HG03354 (cell line): ENCODE measurements around the gene ATP8B3.

Experiments used
- ATAC-seq: cut with Tn5 transposase; IDR thresholded peaks from one replicate; pipeline ENCODE4 v1.9.1; 2021; ENCODE audit warnings: mild to moderate bottlenecking; ENCODE audit not compliant: unreplicated experiment, poor library complexity, severe bottlenecking

ATP8B3 gene

DNA sequence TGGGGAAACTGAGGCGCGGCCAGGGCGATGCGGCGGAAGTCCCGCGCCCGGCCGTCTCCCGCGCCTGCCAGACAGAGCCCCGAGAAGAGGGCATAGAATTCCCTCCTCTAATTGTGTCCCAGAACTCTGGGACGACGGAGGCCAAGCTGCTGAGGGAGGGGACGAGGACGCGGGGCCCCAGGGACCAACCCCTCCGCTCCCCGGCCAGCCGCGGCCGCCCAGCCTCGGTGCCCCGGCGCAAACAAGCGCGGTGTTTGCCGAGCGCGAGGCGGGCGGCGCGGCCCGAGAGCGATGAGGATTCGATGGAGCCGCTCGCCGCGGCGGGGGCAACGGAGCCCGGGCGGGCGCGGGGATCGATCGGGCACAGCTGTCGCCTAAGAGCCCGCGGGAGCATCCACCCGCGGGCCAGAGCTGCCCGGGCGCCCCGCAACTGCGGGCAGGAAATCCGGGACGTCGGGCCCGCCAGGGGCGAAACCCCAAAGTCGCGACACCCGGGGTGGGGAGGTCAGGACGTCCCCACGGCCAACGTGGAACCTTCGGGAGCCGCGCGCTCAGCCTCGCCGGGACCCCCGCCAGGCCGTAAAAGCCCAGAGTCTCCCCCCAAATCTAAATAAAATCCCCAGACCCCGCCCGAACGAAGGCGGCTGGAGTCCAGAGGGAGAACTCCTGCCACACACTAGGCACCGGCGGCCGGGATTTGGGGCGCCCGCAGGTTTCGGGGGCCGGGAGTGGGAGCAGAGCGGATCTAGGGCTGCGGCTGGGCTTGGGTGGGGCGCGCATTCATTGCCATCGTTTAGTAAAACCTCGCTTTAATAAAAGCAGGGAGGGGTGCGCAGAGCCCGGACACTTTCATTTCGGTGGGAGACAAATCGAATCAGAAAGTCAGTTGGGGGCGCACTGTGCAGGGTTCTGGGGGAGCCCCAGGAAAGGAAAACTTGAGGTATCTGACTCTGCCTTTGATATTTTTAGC, 62.4 kb downstream of the ATP8B3 start:
- no peak for ATAC-seq

GRCh38 chr19:1748873-1749341, 63.2 kb downstream of the ATP8B3 start:
- no peak for ATAC-seq

- no peak for ATAC-seq
Observed at GRCh38 chr19:1748115-1748872, 63.8 kb downstream of the ATP8B3 start.

- ATAC-seq = no peak
Observed at GRCh38 chr19:1747285-1748114, 64.6 kb downstream of the ATP8B3 start.

DNA sequence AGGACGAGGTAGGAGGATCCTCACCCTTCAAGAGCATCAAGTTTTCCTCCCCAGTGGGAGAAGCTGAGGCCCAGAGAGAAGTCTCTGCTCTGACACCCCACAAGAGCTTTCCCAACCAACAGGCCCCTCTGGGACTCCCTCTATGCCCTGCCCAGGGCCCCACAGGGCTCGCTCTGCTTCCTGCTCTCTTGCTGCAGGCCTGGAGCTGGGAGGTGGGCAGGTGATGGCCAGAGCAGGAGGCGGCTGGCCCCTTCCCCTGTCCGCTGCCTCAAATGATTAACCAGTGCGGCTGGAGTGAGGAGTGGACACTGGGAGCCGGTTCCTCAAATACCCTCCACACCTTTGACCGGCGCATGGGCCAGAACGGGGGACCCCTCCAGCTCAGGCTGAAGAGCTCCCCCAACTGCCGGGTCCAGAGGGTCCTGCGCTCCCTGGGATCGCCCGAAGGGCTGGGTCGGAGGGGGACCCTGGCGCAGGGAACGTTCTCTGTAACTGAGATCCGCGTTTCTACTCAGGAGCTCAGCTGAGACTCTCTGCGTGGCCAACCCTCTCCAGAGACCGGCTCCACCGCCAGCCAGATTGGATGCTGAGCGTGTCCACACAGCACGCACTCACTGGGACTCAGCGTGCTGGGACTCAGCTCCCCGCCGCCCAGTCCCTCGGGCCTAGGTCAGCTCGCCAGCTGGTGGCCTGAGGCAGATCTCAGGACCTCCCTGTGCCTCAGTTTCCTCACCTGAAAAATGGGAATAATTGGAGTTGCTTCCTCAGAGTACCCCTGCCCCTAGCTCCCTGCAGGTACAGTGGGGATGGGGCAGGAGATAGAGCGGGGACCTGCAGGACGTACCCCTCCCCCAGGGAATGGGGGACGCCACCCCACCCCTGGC, 65.4 kb downstream of the ATP8B3 start:
- no peak for ATAC-seq

GRCh38 chr19:1745589-1746031, 66.5 kb downstream of the ATP8B3 start:
- no peak for ATAC-seq

GRCh38 chr19:1744822-1745563, 67.1 kb downstream of the ATP8B3 start:
- ATAC-seq = no peak

DNA sequence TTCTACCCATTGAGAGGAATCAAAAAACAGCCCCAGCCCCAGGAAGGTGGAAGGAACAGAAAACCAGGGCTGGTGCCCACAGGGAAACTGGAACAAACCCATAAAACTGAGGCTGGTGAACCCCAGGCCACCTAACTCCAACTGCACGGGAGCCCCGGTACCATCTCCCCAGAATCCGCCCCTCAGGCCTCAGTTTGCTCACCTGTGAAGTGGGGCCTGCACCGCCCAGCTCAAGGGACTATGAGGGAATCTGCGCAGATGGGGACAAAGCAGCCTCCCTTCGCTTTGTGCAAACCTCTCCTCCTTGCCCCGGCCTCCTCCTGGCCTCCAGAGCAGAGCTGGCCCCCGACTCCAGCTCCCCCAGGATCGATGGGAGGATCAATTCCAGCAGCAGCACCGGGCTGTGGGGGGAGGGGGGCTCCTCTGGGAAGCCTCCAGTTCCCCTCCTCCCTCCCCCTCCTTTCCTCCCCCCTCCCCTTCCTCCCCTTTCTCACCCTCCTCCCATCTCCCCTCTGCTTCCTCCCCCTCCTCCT, 67.9 kb downstream of the ATP8B3 start:
- ATAC-seq = no peak

GRCh38 chr19:1742989-1743696, 68.9 kb downstream of the ATP8B3 start:
- ATAC-seq = no peak

GRCh38 chr19:1739960-1740629, 72.0 kb downstream of the ATP8B3 start:
- ATAC-seq = no peak

GRCh38 chr19:1736927-1737326, 75.1 kb downstream of the ATP8B3 start:
- no peak for ATAC-seq

DNA sequence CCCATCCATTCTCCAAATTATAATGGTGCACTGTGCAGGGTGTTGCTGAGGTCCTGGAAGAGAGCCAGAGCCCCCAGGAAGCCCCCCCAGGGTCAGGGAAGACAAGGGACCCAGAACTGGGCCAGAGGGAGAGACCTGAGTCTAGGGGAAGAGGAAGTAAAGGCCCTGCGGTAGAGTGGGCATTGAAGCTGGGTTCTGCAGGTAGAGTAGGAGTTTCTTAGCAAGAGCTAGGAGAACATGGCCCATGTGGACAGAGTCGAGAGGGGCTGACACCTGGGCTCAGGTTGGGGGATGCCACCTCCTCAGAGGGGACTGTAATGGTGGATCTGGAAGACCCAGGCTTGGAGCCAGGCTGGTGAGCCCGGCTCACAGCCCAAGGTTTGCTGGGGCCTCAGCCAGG, 75.8 kb downstream of the ATP8B3 start:
- no peak for ATAC-seq

DNA sequence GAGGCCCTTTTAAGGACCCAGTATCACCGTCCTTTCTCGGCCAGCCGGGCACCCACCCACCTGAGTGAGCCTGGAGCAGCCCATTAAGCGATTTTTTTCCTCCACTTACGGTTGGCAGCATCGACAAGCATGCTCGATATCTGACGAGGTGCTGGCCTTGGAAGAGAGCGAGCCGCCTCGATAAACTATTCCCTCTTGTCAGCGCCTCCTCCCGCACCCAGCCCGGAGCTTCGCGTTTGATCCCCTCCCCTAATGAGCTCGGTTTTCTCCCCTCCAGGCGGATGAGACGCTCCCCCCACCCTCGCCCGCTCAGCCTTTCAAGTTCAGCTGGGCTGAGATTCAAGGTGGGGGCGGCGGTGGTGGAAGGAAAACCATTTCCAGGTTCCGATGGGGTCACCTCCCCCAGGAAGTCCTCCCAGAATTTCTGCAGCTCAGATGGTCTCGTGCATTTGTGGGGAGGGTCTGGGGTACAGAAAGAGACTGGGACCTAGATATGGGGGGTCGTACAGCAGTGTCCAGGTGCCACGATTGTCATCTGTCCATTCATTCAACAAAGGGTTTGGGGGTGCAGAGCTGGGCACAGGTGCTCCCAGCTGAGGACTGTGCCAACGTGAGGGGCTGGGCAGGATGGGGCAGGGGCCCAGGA, 77.6 kb downstream of the ATP8B3 start:
- no peak for ATAC-seq
